Parathyroid adenoma (tissue), 2 donors: ENCODE data around the gene SREK1IP1.
"Not testable (repeated sequence)": the region's sequence is repeated elsewhere in the genome, so short reads cannot be mapped to it uniquely, and the experiment has no call there.

ENCODE experiments used
- H2AFZ ChIP-seq: fragments of 300-600 bp; sonication (generic); one replicate; pipeline ENCODE4 v1.7.0; 2017; ENCODE audit warnings: antibody characterized with exemption, mild to moderate bottlenecking
- H3K27ac ChIP-seq: fragments of 300-600 bp; sonication (generic); one replicate; pipeline ENCODE4 v1.7.0; 2017
- H3K27me3 ChIP-seq: fragments of 300-600 bp; sonication (generic); one replicate; pipeline ENCODE4 v1.7.0; 2017; ENCODE audit warnings: low read length; ENCODE audit not compliant: control insufficient read depth, insufficient read depth
- H3K36me3 ChIP-seq: fragments of 300-600 bp; sonication (generic); one replicate; pipeline ENCODE4 v1.7.0; 2017; ENCODE audit warnings: low read length; ENCODE audit not compliant: control insufficient read depth, insufficient read depth
- H3K4me1 ChIP-seq: fragments of 300-600 bp; sonication (generic); one replicate; pipeline ENCODE4 v1.7.0; 2017; ENCODE audit warnings: control low read depth
- H3K4me2 ChIP-seq: fragments of 300-600 bp; sonication (generic); one replicate; pipeline ENCODE4 v1.7.0; 2017; ENCODE audit warnings: low read length
- H3K4me3 ChIP-seq: fragments of 300-600 bp; sonication (generic); one replicate; pipeline ENCODE4 v1.7.0; 2017; ENCODE audit warnings: low read depth, low read length
- H3K79me2 ChIP-seq: fragments of 300-600 bp; sonication (generic); one replicate; pipeline ENCODE4 v1.7.0; 2017; ENCODE audit warnings: control low read depth
- H3K9ac ChIP-seq: fragments of 300-600 bp; sonication (generic); one replicate; pipeline ENCODE4 v1.7.0; 2017; ENCODE audit warnings: mild to moderate bottlenecking
- H3K9me3 ChIP-seq: fragments of 300-600 bp; sonication (generic); one replicate; pipeline ENCODE4 v1.7.0; 2017; ENCODE audit warnings: low read length; ENCODE audit not compliant: control insufficient read depth
- CTCF ChIP-seq: fragments of 300-600 bp; sonication (generic); IDR thresholded peaks from one replicate; pipeline ENCODE4 v1.7.0; 2017; ENCODE audit warnings: antibody characterized with exemption, mild to moderate bottlenecking
- donor health status: primary hyperparathyroidism.

Gene SREK1IP1

GRCh38 chr5:64744914-64745313 is 23.6 kb downstream of the SREK1IP1 start:
- no peak overlapping the region for H3K4me3 ChIP-seq
- no peak for TF ChIP-seq CTCF
- no peaks in the 10 kb centered on the region for H3K36me3 ChIP-seq
- H3K4me1 ChIP-seq, result no peaks in the 10 kb centered on the region
- H3K9ac ChIP-seq, result no peak overlapping the region
- no peak overlapping the region for H3K27ac ChIP-seq
- H3K4me2 ChIP-seq, result no peak overlapping the region
- H3K79me2 ChIP-seq, result peaks cover 2% of the 10 kb centered on the region
- H2AFZ ChIP-seq, result no peak overlapping the region
- no peaks in the 10 kb centered on the region for H3K27me3 ChIP-seq
- no peaks in the 10 kb centered on the region for H3K9me3 ChIP-seq

GRCh38 chr5:64742821-64743220 is 25.7 kb downstream of the SREK1IP1 start:
- Histone ChIP-seq H2AFZ (no peak overlapping the region), H3K4me2 (no peak overlapping the region), H3K4me3 (no peak overlapping the region), H3K9me3 (no peaks in the 10 kb centered on the region), H3K79me2 (peaks cover 2% of the 10 kb centered on the region), H3K4me1 (no peaks in the 10 kb centered on the region), H3K36me3 (no peaks in the 10 kb centered on the region), H3K27me3 (no peaks in the 10 kb centered on the region), H3K9ac (no peak overlapping the region), H3K27ac (no peak overlapping the region)
- TF ChIP-seq CTCF, result no peak

DNA sequence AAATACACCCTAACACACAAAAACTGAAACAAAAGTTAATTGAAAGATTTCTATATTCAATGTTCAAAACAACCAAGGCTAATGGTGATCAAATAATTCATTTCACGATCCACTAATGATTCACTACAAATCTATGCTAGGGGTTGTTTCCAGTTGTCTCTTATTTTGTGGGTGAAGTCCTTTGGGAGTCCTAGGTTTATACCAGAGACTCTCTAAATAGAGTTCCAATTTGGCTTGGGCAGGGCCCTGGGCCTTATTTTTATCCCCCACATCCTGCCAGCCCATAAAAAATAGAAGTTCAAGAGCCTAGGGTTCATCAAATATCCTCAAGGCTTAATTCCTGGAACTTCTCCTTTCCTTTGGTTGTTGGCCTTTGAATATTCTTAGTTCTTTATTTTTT is 26.1 kb downstream of the SREK1IP1 start:
- Histone ChIP-seq H3K27ac (no peak overlapping the region), H2AFZ (no peak overlapping the region), H3K4me2 (no peak overlapping the region), H3K36me3 (no peaks in the 10 kb centered on the region), H3K27me3 (no peaks in the 10 kb centered on the region), H3K9me3 (no peaks in the 10 kb centered on the region), H3K4me1 (no peaks in the 10 kb centered on the region), H3K4me3 (no peak overlapping the region), H3K9ac (no peak overlapping the region), H3K79me2 (peaks cover 2% of the 10 kb centered on the region)
- TF ChIP-seq CTCF, result no peak

- H3K27me3 ChIP-seq, result no peaks in the 10 kb centered on the region
- no peak overlapping the region for H2AFZ ChIP-seq
- TF ChIP-seq CTCF, result no peak
- no peak overlapping the region for H3K4me2 ChIP-seq
- no peaks in the 10 kb centered on the region for H3K36me3 ChIP-seq
- no peak overlapping the region for H3K4me3 ChIP-seq
- no peaks in the 10 kb centered on the region for H3K4me1 ChIP-seq
- H3K9ac ChIP-seq, result no peak overlapping the region
- H3K9me3 ChIP-seq, result no peaks in the 10 kb centered on the region
- no peak overlapping the region for H3K27ac ChIP-seq
- no peaks in the 10 kb centered on the region for H3K79me2 ChIP-seq
Observed at GRCh38 chr5:64727150-64727549, 41.3 kb downstream of the SREK1IP1 start.

DNA sequence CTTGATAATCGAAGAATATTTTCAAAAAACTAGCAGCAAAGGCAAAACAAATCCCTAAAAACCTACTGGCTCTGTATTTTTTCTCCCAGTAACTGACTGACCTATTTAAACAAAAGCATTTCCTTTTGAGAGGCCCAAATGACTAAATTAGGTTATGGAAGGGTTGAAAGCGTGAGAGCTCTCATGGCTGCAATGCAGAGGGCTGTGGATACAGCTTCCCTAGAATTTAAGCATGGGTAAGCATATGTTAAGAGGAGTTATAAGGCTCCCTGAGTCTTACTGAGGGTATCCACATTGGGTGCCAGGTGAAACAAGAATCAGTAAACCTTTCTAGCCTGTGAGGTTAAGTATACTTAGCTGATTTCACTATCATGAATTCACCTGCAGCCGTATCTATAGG is 45.9 kb downstream of the SREK1IP1 start:
- Histone ChIP-seq H3K27ac (no peak overlapping the region), H3K27me3 (no peaks in the 10 kb centered on the region), H2AFZ (no peak overlapping the region), H3K4me2 (no peak overlapping the region), H3K4me1 (no peaks in the 10 kb centered on the region), H3K9me3 (no peaks in the 10 kb centered on the region), H3K4me3 (no peak overlapping the region), H3K9ac (no peak overlapping the region), H3K36me3 (no peaks in the 10 kb centered on the region), H3K79me2 (no peaks in the 10 kb centered on the region)
- no peak for TF ChIP-seq CTCF

DNA sequence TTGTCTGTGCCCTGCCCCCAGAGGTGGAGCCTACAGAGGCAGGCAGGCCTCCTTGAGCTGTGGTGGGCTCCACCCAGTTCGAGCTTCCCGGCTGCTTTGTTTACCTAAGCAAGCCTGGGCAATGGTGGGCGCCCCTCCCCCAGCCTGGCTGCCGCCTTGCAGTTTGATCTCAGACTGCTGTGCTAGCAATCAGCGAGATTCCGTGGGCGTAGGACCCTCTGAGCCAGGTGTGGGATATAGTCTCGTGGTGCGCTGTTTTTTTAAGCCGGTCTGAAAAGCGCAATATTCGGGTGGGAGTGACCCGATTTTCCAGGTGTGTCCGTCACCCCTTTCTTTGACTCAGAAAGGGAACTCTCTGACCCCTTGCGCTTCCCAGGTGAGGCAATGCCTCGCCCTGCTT is 54.0 kb downstream of the SREK1IP1 start:
- not testable (repeated sequence) for H3K79me2 ChIP-seq, H3K27me3 ChIP-seq, H3K4me2 ChIP-seq, H3K4me3 ChIP-seq, H3K9ac ChIP-seq, H3K27ac ChIP-seq, H3K4me1 ChIP-seq, H3K9me3 ChIP-seq, H3K36me3 ChIP-seq, H2AFZ ChIP-seq
